OCI-LY7 (cell line): ENCODE data around the gene BCL11A.

Experiments used
- EZH2phosphoT487 ChIP-seq: fragments of 200-600 bp; sonication (generic); IDR thresholded peaks from 2 replicates; pipeline ENCODE4 v1.6.1; 2018; ENCODE audit warnings: low read depth, borderline replicate concordance, mild to moderate bottlenecking, mixed run types, antibody characterized with exemption, low read length, moderate library complexity, mixed read lengths
- TF ChIP-seq, protein P1 (sequence below): fragments of 200-600 bp; sonication (generic); conservative IDR thresholded peaks from 2 replicates; pipeline ENCODE4 v1.5.1; 2014; ENCODE audit warnings: mild to moderate bottlenecking, antibody characterized with exemption, low read length, moderate library complexity, mixed read lengths

DNA sequence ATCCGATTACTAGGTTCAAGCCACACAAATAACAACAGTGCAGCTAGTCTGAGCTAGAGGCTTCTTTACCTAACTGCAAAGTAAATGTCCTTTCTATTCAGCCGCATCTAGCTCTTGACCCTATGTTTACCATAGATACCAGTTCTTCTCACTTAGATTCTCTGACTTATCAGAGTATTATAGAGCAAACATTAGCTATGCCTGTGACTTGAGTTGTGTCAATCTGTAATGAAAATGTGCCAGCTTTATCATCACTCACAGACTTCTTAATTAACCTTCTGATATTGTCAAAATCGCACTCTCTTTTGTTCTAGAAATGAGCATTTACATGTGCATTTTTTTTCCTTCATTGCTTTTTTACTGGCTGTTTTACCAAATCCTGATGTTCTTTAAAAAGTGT lies 79.9 kb downstream of the BCL11A start:
- TF ChIP-seq, protein P1, sequence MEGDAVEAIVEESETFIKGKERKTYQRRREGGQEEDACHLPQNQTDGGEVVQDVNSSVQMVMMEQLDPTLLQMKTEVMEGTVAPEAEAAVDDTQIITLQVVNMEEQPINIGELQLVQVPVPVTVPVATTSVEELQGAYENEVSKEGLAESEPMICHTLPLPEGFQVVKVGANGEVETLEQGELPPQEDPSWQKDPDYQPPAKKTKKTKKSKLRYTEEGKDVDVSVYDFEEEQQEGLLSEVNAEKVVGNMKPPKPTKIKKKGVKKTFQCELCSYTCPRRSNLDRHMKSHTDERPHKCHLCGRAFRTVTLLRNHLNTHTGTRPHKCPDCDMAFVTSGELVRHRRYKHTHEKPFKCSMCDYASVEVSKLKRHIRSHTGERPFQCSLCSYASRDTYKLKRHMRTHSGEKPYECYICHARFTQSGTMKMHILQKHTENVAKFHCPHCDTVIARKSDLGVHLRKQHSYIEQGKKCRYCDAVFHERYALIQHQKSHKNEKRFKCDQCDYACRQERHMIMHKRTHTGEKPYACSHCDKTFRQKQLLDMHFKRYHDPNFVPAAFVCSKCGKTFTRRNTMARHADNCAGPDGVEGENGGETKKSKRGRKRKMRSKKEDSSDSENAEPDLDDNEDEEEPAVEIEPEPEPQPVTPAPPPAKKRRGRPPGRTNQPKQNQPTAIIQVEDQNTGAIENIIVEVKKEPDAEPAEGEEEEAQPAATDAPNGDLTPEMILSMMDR, result no peak
- no peak for TF ChIP-seq EZH2phosphoT487
